OCI-M1 (cell line): Measurements from ENCODE around the gene TRAPPC12.
"Not testable (repeated sequence)": the region's sequence is repeated elsewhere in the genome, so short reads cannot be mapped to it uniquely, and the experiment has no call there.

Source experiments
- DNase-seq: peaks from one replicate; lab custom pipeline; 2025; lab: John Stamatoyannopoulos, UW

Gene TRAPPC12

DNA sequence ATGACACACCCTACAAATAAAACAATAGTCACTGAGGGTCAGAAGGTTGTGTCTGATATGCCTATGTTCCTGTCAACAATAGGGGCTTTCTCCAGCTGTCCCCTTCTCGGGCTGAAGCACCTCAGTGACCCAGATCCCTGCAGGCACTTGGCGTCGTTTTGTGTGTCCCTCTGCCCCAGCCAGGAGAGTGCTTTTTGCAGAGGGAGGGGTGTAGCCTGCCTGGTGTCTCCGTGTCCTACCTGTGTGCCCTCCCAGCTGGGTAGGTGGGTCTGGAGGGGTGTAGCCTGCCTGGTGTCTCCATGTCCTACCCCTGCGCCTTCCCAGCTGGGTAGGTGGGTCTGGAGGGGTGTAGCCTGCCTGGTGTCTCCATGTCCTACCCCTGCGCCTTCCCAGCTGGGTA, 74.5 kb downstream of the TRAPPC12 start:
- not testable (repeated sequence) for DNase-seq

DNA sequence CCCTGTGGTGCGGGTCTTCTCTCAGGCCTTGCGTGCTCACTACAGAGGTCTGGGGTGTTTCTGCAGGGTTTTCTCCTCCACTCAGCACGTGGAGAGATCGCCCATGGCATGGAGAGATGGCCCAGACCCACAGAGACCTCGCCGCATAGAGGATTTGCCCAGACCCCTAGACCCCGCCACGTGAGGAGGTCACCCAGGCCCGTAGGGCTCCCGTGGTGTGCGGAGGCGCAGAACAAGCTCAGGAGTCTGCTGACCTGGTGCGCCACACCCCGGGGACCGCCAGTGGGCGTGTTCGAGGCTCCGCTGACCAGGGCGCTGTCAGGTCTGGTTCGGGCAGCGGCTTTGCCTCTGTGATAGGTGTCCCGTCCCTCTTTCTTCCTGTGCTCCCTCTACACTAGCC, 75.3 kb downstream of the TRAPPC12 start:
- DNase-seq: no peak

DNA sequence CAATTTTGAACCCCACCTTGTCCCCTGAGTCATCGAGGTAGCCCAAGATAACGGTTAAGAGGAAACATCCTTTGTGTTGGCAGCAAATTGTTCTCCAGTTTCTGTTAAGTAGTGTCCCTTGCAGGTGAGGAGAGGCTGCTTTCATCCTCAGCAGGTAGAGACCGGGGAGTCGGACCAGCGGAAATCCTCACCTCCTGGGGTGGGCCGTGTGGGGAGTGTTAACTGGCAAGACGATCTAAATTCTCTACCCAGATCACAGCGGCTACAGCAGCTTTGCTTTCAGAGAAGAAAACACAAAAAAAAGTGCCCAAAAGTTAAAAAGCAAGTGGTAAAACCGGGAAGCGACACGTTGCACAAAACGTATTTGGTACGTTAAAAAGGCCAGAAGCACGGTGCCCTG, 76.6 kb downstream of the TRAPPC12 start:
- no peak for DNase-seq

DNA sequence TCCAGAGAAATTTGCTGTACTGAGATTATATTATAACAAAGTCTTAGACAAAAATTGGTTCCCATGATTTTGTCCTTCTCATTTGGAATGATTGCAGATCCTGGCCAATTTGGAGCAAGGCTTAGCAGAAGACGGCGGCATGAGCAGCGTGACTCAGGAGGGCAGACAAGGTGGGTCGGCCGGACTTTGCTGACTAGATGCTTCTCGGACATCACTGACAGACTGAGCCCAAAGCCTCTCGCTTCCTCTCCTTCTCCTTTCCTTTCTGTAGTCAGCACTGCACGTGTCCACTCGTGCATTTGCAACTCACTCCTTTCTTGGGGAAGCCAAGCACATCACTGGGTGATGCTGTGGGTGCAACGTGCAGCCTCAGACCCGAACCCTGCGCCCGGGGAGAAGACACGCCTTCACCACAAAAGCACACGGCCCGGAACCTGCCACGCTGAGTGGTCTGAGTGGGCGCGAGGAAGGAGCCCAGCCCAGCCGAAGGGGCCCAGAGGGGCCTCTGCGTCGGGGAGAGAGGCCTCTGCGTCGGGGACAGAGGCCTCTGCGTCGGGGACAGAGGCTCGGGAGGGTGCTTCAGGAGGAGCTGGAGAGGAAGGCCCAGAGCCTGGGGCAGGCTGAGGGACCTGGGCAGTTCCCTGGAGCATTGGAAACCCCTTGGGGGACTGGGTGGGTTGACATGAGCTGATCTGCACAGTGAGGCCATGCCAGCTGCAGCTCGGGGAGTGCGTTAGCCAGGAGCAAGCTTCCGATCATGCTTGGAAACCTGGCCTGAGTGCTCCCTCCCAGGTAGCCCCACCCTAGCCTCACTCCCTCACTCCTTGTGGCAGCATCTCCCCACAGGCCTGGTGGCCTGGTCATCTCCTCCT, 78.3 kb downstream of the TRAPPC12 start:
- no peak for DNase-seq

DNA sequence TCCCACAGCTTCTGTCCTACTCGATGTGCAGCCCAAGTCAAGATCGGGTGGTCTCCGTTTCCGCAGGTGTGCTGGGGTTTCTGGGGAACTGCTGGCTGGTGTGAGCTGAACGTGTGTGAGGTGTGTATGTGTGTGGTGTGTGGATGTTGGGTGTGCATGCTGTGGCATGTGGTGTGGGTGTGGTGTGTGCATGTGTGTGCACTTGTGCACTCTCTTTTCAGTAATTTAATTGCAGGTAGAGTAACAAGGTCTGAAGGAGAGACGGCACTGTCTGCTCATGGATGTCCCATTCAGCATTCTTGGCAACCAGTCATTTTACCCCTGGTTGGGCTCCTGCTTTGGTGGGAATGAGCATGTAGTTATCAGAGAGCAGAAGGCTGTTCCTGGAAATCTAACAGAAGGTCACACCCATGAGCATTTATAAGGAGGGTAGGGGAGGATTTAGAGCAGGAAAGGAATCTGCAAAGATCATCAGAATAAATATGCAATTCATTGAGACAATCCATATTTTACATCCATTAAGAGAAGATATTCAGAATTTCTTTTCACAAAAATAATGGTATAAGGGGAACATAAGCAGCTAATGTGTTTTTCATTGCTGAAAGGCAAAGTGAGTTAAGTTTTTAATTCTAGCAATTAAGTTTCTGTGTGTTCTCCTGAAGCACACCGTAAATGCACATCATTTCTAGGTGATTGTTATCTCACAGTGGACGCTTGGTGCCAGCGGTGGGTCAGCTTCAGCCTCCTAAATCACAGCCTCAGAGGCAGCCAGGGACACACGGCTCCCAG, 79.1 kb downstream of the TRAPPC12 start:
- no peak for DNase-seq

GRCh38 chr2:3459185-3460015, 79.9 kb downstream of the TRAPPC12 start:
- no peak for DNase-seq

DNA sequence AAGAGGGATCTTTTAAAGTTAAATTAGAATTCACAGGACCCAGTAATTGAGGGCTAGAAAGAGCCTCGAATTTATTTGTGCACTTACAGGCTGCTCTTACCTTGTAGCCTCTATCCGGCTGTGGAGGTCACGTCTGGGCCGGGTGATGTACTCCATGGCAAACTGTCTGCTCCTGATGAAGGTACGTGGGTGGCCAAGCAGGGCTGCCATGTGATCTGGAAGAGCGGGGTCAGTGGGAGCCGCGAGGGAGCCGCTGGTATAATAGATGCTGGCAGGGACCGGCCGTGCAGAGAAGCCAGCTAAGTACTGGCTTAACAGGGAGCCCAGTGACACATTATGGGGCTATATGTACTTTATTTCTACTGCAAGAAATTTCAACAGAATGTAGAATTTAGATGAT, 80.7 kb downstream of the TRAPPC12 start:
- DNase-seq: no peak

- DNase-seq: no peak
Measured at GRCh38 chr2:3460831-3461800, 81.6 kb downstream of the TRAPPC12 start.

- peak; percentile 79 for DNase-seq
Measured at GRCh38 chr2:3461801-3462492, 82.5 kb downstream of the TRAPPC12 start.

- DNase-seq: no peak
Measured at GRCh38 chr2:3462493-3463104, 83.1 kb downstream of the TRAPPC12 start.

- no peak for DNase-seq
Measured at GRCh38 chr2:3463186-3463835, 83.8 kb downstream of the TRAPPC12 start.

- no peak for DNase-seq
Measured at GRCh38 chr2:3463944-3464343, 84.5 kb downstream of the TRAPPC12 start.

DNA sequence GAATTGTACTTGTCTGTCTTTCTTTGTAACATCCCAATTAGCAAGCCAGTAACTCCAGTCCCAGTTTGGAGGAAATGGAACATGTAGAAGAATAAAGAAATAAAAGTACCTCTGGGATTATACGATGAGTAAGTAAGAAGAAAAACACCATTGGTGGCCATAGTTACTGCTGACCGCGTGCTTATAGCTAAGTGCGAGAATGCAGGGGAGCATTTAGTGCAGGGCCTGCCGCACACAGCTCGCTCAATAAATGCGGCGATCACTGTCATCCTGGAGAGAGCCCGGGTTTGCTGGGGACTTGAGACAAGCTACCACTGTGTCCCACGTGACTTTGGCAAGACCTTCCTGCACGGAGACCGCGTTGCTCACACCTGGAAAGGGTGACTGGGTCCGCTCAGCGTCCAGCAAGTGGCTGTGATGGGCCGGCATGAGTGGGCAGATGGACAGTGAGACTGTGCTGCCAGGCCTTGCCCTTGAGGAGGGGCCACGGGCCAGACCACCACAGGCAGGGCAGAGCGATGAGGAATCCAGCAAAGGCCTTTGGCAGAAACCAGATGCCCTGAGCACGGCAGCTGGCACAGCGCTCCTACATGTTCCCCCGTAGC, 85.0 kb downstream of the TRAPPC12 start:
- no peak for DNase-seq

DNA sequence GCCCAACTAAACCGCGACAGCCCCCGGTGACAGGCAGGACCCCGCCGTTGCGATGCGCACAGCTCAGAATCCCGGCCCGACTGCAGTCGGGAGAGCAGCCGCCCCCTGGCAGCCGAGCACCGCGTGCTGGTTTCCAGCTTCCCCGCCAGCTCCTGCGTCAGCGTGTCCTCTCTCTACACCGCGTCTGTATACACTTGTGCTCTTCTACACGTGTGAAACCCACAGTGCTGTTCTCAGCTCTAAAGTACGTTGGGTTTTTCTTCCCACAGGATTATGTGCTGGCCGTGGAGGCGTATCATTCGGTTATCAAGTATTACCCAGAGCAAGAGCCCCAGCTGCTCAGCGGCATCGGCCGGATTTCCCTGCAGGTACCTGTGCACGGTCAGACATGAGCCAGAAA, 85.8 kb downstream of the TRAPPC12 start:
- DNase-seq: no peak

DNA sequence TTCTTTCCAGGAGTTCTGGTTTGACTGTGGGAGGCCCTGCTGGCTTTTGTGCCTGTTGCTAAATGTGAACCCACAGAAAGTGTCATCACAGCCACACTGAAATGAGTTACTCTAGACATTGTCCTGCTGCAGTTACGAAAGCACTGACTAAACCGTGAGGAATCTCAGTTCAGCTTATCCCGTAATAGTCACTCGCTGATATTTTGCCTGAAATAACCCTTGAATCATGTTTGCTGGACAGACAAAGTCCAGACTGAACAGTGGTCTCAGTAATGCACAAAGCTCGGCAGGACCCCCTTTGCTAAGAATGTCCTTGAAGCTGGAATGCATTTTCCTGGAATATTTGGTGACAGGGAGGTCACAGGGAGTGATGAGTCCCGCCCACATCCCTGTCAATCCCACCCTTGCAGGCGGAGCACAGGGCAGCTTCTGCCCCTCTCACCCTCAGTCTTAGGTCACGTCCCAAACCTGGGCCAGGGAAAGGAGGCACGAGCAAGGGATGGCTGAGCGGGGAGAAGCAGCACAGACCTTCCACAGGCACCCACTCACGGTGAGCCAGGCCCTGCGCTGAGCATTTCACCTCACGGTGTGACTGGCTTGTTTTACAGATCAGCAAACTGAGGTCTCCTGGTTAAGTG, 86.5 kb downstream of the TRAPPC12 start:
- no peak for DNase-seq

DNA sequence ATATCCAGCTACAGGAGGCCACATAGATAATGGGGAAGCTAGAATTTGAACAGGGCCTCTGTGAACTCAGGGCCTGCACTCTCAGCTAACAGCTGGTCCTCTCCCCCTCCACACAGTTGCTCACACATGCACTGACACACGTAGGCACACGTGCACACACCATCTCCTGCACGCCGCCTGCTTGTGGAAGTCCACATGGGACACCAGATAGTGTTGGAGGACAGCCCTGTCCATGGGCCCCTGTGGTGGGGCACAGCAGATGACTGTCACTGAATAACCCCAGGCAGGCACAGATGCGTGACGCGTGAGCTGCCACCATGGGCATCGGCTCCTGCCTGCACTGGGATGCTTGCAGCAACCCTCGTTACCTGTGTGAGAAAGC, 87.0 kb downstream of the TRAPPC12 start:
- DNase-seq: no peak

DNA sequence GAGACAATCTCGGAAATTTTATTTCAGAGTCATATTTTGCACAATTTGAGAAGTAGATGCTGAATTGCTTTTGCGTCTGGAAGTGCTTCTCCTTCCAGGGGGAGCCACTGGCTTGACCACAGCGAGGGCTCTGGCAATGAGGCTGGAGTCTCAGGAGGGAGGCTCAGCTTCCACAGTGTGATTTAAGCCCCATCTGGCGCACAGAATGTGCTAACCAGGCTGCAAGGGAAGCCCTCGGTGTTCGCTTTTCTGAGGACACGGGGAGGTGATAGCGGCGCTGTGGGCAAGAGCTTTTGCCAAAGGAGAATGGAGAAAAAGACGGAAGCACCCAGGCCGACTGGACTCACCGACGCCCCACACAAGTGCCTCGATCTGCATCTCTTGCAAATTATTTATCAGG, 87.5 kb downstream of the TRAPPC12 start:
- DNase-seq: no peak

DNA sequence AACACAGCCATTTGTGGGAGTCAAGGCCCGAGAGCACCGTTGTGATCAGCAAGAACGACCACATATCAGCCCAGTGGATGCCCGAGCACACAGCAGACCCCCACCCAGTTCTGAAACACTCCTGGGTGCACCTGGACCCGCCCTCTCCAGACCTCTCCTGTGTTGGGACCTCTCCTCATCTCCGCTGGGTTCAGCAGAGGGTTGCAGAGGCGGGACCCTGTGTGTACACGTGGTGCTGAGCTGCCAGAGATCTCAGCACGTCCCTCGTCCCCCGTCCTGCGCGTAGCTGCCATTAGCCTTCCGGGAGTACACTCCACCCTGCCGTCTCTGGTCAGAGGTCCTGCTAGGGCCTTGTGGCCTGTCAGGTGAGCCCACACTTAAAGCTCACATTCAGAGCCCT, 88.2 kb downstream of the TRAPPC12 start:
- DNase-seq: no peak
